Activated CD8-positive, alpha-beta memory T cell treated with anti-CD3 and anti-CD28 coated beads, Interleukin-2, amount 50 U/mL, for 1 hour (primary cell): ENCODE data around the gene EIF3F.

Experiments
- DNase-seq: peaks from one replicate; pipeline ENCODE4 v3.0.0-alpha.2; 2020; ENCODE audit errors: extremely low read depth

EIF3F gene

DNA sequence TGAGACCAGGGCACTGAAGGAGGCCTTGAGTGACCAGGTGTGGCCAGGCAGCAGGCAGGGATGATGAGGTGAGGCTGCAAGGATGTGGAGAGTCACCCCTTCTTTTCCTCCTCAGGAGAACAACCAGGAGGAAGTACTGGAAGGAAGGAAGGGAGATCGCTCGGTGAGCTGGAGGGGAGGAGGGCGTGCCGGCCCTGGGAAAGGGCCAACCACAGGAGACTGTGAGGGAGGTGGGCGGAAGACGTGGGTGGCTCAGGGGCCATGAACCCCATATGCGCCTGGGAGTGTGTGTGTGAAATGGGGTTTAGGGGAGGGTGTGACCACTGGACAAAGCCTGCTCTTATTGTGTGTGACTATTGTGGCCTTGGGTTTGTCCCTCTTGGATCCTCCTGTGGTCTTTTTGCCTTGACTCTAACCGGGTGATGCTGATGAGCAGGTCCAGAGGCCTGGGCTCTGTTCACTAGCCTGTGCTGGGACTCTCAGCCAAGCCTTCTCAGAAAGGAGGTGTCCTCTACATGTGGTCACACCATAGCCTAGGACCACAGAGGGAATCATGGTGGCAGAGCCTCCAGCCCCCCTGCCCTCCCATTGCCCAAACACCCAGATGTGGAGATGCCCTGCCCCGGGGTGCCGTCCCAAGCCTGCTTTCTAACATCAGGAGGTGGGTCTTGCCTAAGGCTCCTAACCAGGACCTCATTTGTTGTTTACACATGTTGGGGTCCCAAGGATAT, 52.6 kb downstream of the EIF3F start:
- DNase-seq: no peak

DNA sequence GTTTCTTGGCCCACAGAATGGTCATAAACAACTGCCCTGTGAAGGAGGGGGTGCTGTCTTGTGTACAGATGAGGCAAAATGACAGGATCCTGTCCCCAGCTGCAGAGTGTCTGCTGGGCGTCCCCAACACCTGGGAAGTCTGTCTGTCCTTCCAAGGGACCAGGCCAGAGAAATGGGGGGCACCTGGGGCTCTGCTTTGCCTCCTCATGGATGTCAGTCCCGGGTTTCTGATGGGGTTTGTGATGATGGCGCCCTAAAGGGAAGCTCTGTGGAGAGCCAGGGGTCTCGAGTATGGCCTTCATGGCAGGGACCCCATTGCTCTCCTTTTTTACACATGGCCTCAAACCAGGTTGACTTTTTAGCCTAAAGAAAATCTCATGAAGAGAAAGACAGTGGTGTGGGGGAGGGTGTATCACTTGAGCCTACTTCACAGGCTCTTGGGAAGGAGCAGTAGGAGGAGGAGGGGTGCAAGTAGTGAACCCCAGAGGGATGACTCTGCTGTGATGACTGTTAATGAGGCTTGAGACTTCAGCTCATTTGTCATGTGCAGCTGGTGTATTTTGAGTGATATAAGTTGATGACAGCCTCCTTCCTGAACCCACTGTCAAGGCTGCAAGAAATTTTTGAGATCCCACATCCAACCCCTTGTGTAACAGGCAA, 53.3 kb downstream of the EIF3F start:
- DNase-seq: no peak

DNA sequence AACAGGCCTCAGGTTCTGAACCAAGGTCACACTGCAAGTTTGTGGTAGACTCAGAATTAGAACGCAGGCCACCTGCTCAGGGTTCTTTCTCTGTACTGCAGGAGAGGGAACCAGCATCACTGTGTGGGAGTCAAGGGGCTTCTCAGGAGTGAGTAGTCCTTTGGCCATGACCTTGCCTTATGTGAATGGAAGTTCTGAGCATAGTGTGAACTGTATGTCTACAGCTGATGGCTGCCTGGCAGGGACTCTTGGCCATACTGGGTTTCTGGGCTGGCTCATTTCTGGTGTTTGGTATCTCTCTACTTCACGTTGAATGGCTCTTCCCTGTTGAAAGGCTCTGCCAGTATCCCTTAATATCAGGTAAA, 53.8 kb downstream of the EIF3F start:
- no peak for DNase-seq

DNA sequence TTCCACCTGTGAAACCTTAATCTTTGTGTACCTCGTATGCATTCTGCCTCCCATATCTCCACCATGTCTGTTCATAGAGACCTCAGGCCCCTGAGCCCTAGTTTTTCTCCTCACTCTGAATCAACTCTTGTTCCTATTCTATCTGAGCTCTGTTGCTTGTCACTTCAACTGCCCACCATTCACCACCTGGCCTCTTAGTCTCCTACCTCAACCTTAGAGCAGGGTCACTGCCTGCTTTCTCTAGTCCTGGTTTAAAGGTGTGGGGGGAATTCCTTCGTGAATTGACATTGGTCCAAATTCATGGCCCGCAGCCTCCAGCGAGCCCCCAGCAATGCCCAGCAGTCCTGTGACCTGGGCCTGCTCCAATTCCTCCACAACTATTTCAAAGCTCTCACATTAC, 54.4 kb downstream of the EIF3F start:
- no peak for DNase-seq

DNA sequence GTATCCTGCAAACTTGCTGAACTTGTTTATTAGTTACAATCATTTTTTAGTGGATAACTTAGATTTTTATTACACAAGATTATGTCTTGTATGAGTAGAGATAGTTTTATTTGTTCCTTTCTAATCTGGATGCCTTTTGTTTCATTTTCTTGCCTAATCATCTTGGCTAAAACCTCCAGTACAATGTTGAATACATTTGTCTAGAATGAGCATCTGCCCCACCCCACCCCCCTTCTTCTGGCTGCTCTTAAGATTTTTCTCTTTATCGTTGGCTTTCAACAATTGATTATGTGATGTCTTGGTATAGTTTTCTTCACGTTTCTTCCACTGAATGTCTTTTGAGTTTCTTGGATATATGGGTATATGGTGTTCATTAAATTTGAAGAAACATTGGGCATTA, 56.6 kb downstream of the EIF3F start:
- DNase-seq: no peak

DNA sequence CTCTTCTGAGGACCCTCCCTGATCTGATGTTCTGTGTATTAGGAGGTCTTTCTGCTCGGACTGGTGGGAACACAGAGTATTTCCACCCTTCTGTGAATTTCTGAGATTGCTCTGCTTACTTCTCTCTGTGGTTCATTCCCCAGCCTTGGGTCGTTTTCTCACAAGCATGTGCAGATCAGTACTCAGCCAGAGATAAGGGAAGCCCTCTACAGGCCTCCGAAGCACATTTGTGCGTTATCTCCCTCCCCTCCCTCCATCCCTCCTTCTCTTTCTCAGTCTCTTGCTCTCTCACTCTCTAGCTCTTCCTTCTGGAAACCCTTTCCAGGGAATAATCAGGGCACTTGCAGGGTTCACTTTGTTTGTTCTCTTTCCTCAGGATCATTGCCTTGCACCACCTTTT, 58.7 kb downstream of the EIF3F start:
- DNase-seq: no peak

DNA sequence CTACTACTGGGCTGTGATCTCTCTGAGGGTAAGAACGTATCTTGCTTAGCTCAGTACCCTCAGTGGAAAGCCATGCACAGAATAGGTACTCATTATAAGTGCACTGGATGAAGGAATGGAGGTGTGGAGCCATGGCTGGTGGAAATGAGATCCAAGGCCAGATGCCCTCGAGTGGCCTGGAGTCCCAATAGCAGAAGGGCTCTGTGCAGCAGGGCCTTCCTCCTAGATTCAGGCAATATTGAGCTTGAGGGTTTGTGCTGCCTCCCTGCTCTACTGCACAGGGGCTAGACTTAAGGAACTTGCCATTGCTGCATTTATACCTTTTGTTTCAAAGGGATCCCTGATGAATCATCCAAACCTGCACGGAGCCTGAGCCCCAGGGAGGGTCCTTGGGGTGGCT, 60.2 kb downstream of the EIF3F start:
- no peak for DNase-seq

DNA sequence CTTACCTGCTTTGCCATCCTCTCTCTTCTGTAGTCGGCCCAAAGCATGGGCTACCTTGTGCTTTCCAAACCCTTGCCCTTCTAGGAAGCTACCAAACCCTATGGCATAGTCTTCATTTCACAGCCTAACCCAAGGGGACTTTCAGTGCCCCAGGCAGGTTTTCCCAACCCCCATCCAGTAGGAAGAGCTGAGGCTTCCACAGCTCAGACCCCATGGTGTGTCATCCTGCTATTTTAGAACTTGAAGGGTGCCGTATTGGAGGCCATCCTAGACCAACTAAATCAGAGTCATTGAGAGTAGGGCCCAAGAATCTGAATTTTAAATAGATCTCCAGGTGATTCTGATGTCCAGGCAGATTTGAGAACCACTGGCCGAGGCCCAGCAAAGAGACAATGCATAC, 61.9 kb downstream of the EIF3F start:
- DNase-seq: no peak
